Epithelial cell of proximal tubule (primary cell): ENCODE results near the gene ARL17B. TPM values are rescaled to one million over a fixed set of nuclear protein-coding genes. Genes with fewer than 3 reads are reported as not detected.
"Not testable (repeated sequence)": the region's sequence is repeated elsewhere in the genome, so short reads cannot be mapped to it uniquely, and the experiment has no call there.

Source experiments
- DNase-seq: peaks from one replicate; pipeline ENCODE4 v3.0.0-alpha.2; 2011; ENCODE audit warnings: low read depth
- H3K4me3 ChIP-seq: 2 replicates; pipeline ENCODE4 v1.5.1; 2011; ENCODE audit warnings: low read depth, mild to moderate bottlenecking, low read length
- CTCF ChIP-seq: conservative IDR thresholded peaks from 2 replicates; pipeline ENCODE4 v1.5.1; 2012; ENCODE audit warnings: low read depth, mild to moderate bottlenecking, low read length
- total RNA-seq: library from RNA; depleted of rRNA; stranded (reverse); fragments of >200 nt; gene quantifications from 2 replicates; pipeline ENCODE4 v1.2.3, GENCODE V29; 2015

The ARL17B gene
- total RNA-seq, 1 donor from 2014 or later, result 10.2 TPM

- H3K4me3 ChIP-seq, result no peak overlapping the region
- no peak for DNase-seq
- no peak for TF ChIP-seq CTCF
Measured at GRCh38 chr17:46273541-46274236, 87.9 kb downstream of the ARL17B start.

GRCh38 chr17:46270032-46270431, 91.5 kb downstream of the ARL17B start:
- no peak overlapping the region for H3K4me3 ChIP-seq
- no peak for TF ChIP-seq CTCF
- no peak for DNase-seq

GRCh38 chr17:46266656-46267544, 94.7 kb downstream of the ARL17B start:
- TF ChIP-seq CTCF, result peak; percentile 10
- DNase-seq, result no peak
- H3K4me3 ChIP-seq, result peak overlapping the region; percentile 70

GRCh38 chr17:46266063-46266655, 95.4 kb downstream of the ARL17B start:
- not testable (repeated sequence) for DNase-seq
- peak overlapping the region; percentile 51 for H3K4me3 ChIP-seq

GRCh38 chr17:46264456-46265198, 96.9 kb downstream of the ARL17B start:
- H3K4me3 ChIP-seq, result no peak overlapping the region
- TF ChIP-seq CTCF, result no peak
- DNase-seq, result no peak

GRCh38 chr17:46262271-46262670, 99.3 kb downstream of the ARL17B start:
- no peak for TF ChIP-seq CTCF
- H3K4me3 ChIP-seq, result no peak overlapping the region
- DNase-seq, result no peak
